HG03354 (cell line): ENCODE results near the gene AGBL4.

Experiments
- ATAC-seq: cut with Tn5 transposase; IDR thresholded peaks from one replicate; pipeline ENCODE4 v1.9.1; 2021; ENCODE audit warnings: mild to moderate bottlenecking; ENCODE audit not compliant: unreplicated experiment, poor library complexity, severe bottlenecking

Gene AGBL4

GRCh38 chr1:48758976-48759375 is 1264.8 kb downstream of the AGBL4 start:
- ATAC-seq, result no peak

GRCh38 chr1:48757363-48757762 is 1266.4 kb downstream of the AGBL4 start:
- ATAC-seq, result no peak

- ATAC-seq, result no peak
These were observed 1267.0 kb downstream of the AGBL4 start for GRCh38 chr1:48756683-48757316.

DNA sequence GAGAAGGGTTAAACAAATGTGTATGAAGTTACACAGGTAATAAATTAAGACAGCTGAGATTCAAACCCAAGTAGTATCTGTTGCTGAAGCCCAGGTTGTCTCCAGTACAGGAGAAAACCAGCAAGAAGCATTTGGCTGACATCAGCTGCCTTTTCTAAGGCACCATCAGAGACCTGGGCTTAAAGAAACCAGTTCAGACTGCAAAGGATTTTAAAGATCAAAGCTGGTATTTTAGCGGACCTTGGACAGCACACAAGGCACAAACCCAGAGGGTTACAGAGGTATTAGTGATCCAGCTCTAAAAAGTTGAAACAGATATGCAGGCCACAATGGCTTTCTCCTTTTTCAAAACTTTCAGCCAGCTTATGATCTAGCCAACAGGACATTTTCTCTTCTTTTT is 1270.5 kb downstream of the AGBL4 start:
- no peak for ATAC-seq

DNA sequence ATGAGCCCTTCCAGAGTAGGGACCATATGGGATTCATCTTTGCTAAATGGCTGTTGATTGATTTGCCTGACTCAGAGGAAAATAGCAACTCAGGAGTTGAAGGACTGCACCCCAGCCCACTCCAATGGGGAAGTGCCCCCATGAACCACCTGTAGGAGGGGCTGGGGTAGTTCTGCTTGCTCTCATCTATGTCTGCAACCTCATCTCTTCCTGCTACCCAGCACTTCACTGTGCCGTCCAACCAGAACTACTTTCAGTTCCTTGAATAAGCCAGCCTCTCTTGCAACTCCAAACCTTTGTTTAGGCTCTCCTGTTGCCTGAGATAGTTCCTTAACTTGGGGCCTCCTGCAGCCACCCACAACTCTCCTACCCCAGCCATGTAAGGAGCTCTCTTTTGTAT is 1273.6 kb downstream of the AGBL4 start:
- peak; percentile 94 for ATAC-seq

- no peak for ATAC-seq
These were observed 1274.7 kb downstream of the AGBL4 start for GRCh38 chr1:48749068-48749467.

- no peak for ATAC-seq
These were observed 1276.8 kb downstream of the AGBL4 start for GRCh38 chr1:48746906-48747305.

- ATAC-seq, result no peak
These were observed 1279.7 kb downstream of the AGBL4 start for GRCh38 chr1:48744032-48744431.

DNA sequence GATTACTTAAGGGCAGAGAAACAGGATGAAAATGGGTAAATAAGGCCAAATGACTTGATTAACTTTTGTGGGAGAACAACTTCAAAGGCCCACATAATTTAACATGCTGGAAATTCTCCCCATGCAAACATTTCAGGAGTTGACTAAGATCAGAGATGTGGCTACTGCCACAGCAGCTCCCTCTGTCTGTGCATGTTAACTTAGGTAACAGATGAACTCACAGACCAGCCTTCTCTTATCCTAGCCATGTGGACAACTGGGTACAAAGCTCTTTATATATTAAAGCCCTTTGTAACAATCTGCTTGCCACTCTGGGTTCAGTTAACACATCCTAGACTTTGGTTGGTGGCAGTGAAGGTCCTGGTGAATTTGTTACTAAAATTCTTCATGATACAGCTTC is 1280.3 kb downstream of the AGBL4 start:
- no peak for ATAC-seq

- no peak for ATAC-seq
These were observed 1282.4 kb downstream of the AGBL4 start for GRCh38 chr1:48741380-48741779.

DNA sequence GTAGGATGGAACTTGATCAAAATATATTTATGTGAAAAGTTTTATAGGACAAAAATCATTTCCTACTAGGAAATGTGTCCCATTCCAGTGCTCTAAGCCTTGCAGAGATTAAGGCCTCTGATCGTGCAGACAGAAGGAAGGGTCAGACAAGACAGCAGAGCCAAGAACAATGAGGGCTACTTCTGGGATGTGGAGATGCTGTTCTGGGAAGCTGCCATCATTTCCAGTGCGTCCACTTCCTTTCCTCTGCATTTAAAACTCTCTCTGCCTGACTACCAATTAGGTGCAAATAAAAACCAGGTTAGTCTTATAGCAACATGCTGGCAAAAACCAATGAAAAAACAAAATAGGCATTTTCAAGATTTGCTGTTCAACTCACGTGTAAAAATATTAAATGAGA is 1283.1 kb downstream of the AGBL4 start:
- ATAC-seq, result no peak

- ATAC-seq, result no peak
These were observed 1284.7 kb downstream of the AGBL4 start for GRCh38 chr1:48739091-48739490.

DNA sequence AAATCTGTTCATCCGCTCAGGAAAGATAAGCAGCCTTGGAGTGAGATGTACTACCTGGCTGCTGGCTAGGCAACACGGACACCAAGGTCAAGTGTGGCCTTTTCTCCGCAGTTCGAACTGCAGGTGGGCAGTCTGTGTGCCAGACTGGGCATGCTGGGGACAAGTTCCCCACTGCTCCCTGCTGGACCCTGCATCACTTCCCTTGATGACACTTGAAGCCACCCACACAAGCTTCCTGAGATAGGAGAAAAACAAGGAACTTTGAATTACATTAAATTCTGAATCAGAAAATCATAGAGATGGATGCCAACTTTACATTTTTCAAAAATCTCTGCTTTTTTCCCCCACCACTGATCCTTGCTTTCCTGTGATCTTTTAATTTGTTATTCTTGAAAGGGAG is 1285.4 kb downstream of the AGBL4 start:
- ATAC-seq, result no peak

DNA sequence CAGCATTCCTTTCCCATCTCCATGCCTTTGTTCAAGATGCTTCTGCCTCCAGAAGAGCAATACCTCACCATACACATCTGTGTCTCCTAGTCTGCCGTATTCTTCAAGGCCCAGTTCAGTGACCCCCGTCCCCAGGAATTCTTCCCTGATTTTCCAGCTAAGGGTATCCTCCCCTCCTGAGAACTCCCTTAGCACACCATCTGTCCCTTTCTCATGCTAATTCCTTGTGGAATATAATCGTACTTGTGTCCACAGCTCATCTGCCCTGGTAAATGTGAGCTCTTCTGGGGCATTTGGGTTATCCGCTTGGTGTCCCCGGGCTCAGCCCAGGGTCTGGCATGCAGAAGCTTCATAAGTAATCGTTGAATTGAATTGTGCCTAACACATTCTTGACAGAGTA is 1288.0 kb downstream of the AGBL4 start:
- ATAC-seq, result no peak

- ATAC-seq, result peak; percentile 69
These were observed 1293.4 kb downstream of the AGBL4 start for GRCh38 chr1:48730164-48730910.

DNA sequence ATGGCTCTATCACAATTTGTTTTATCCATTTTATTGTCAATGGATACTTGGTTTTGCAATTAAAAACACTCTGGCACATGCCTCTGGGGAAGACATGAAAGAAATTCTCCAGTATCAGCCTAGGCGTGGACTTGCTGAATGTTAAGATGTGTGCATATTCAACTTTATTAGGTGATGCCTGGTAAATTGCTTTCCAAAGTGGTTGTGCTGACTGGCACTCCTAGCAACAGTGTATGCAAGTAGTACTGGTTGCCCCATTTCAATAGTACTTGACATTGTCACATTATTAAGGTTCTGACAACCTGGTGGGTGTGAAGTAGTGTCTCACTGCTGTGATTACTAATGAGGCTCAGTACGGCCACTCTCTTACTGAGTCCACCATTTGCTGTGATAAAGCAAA is 1295.2 kb downstream of the AGBL4 start:
- no peak for ATAC-seq

- ATAC-seq, result peak; percentile 73
These were observed 1297.1 kb downstream of the AGBL4 start for GRCh38 chr1:48726557-48727215.

- ATAC-seq, result peak; percentile 3
These were observed 1297.6 kb downstream of the AGBL4 start for GRCh38 chr1:48726139-48726538.

DNA sequence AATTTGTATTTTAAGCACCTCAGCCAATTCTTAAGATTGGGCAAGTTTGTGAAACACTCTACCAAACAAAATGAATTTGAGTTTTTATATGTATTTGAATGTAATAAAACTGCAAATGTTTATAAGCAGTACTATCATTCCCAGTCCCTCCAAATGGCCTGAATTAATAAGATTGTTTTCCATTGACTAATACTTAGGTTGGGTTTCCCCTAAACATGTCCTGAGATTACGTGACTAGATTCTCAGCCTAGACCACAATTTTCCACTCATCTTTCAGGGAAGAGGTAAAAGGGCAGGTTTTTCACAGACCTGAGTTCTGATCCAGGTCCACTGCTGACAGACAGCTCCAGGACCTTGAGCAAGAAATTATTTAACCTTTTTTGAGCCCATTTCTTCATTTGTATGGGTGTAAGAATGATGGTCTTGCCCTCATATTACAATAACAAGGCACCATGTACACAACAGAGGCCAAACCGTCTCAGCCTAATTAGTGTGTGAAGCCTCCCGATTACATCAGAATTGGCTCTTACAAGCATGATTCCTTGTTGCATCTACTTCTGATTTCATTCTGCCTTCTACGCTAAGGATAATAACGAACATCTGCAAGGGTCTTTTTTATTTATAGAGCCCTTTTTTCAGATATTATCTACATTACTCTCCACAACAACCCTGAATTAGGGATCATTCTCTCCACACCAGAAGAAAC is 1298.3 kb downstream of the AGBL4 start:
- no peak for ATAC-seq

DNA sequence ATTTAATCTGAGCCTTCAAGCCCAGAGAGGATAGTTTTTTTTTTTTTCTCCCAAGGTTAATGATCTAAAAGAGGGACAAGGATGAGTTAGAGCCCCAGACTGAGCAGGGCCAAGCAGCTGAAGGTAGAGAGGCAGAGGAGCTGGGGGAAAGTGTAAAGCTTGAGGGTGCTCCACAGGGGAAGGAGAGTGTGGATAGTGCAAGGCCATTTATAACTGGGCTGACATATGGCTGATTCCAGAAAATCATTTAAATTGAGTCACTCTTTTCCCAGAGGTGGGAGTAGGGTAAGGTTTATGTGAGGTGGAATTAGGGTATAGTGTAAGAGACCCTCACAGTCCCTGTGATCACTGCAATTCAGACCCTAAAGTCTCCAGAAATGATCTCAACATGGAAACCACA is 1302.8 kb downstream of the AGBL4 start:
- no peak for ATAC-seq
